ENCODE data around the gene USP17L5. TPM values are rescaled to one million over a fixed set of nuclear protein-coding genes. Genes with fewer than 3 reads are reported as not detected.
"Not testable (repeated sequence)": the region's sequence is repeated elsewhere in the genome, so short reads cannot be mapped to it uniquely, and the experiment has no call there.

Gene USP17L5
- not detected in 2 replicates for total RNA-seq

GRCh38 chr4:9339103-9339502, at the start of gene USP17L5:
Gene USP17L5 (plus strand): TSS chr4:9339403. CDS start chr4:9339403, 0 bp downstream.
- H3K79me2 ChIP-seq (ENCODE audit: insufficient read depth, low read length); H2AFZ ChIP-seq (ENCODE audit: low read length); H3K9me3 ChIP-seq (ENCODE audit: low read depth, low read length); H4K20me1 ChIP-seq (ENCODE audit: insufficient read depth, low read length); H3K27me3 ChIP-seq (ENCODE audit: insufficient read depth, low read length); H3K4me3 ChIP-seq (ENCODE audit: insufficient read depth, low read length); DNase-seq (ENCODE audit: insufficient read length, low spot score, missing footprints); H3K4me1 ChIP-seq (ENCODE audit: insufficient read depth, low read length); H3K36me3 ChIP-seq (ENCODE audit: insufficient read depth, low read length); H3K27ac ChIP-seq (ENCODE audit: low read depth, low read length); H3K4me2 ChIP-seq (ENCODE audit: insufficient read depth, low read length): not testable (repeated sequence)

- H4K20me1 ChIP-seq (ENCODE audit: insufficient read depth, low read length); H2AFZ ChIP-seq (ENCODE audit: low read length); H3K4me3 ChIP-seq (ENCODE audit: insufficient read depth, low read length); H3K36me3 ChIP-seq (ENCODE audit: insufficient read depth, low read length); DNase-seq (ENCODE audit: insufficient read length, low spot score, missing footprints); H3K27me3 ChIP-seq (ENCODE audit: insufficient read depth, low read length); H3K4me2 ChIP-seq (ENCODE audit: insufficient read depth, low read length); H3K4me1 ChIP-seq (ENCODE audit: insufficient read depth, low read length); H3K9me3 ChIP-seq (ENCODE audit: low read depth, low read length); H3K27ac ChIP-seq (ENCODE audit: low read depth, low read length); H3K79me2 ChIP-seq (ENCODE audit: insufficient read depth, low read length): not testable (repeated sequence)
These were observed 15.0 kb upstream of the USP17L5 start for GRCh38 chr4:9324191-9324590.

GRCh38 chr4:9324865-9325264, 14.3 kb upstream of the USP17L5 start, which contains the start of gene USP17L24:
Gene USP17L24 (plus strand): TSS chr4:9325165. CDS start chr4:9325165, 0 bp downstream.
- H3K36me3 ChIP-seq (ENCODE audit: insufficient read depth, low read length); H4K20me1 ChIP-seq (ENCODE audit: insufficient read depth, low read length); H3K27me3 ChIP-seq (ENCODE audit: insufficient read depth, low read length); H3K4me1 ChIP-seq (ENCODE audit: insufficient read depth, low read length); H3K9me3 ChIP-seq (ENCODE audit: low read depth, low read length); H3K27ac ChIP-seq (ENCODE audit: low read depth, low read length); H3K4me2 ChIP-seq (ENCODE audit: insufficient read depth, low read length); DNase-seq (ENCODE audit: insufficient read length, low spot score, missing footprints); H2AFZ ChIP-seq (ENCODE audit: low read length); H3K4me3 ChIP-seq (ENCODE audit: insufficient read depth, low read length); H3K79me2 ChIP-seq (ENCODE audit: insufficient read depth, low read length): not testable (repeated sequence)

GRCh38 chr4:9329611-9330010, 9.6 kb upstream of the USP17L5 start, which contains the start of gene USP17L25:
Gene USP17L25 (plus strand): TSS chr4:9329911. CDS start chr4:9329911, 0 bp downstream.
- H3K36me3 ChIP-seq (ENCODE audit: insufficient read depth, low read length); H3K9me3 ChIP-seq (ENCODE audit: low read depth, low read length); H2AFZ ChIP-seq (ENCODE audit: low read length); H3K4me1 ChIP-seq (ENCODE audit: insufficient read depth, low read length); H3K27me3 ChIP-seq (ENCODE audit: insufficient read depth, low read length); H3K79me2 ChIP-seq (ENCODE audit: insufficient read depth, low read length); H3K4me3 ChIP-seq (ENCODE audit: insufficient read depth, low read length); DNase-seq (ENCODE audit: insufficient read length, low spot score, missing footprints); H3K27ac ChIP-seq (ENCODE audit: low read depth, low read length); H3K4me2 ChIP-seq (ENCODE audit: insufficient read depth, low read length); H4K20me1 ChIP-seq (ENCODE audit: insufficient read depth, low read length): not testable (repeated sequence)

DNA sequence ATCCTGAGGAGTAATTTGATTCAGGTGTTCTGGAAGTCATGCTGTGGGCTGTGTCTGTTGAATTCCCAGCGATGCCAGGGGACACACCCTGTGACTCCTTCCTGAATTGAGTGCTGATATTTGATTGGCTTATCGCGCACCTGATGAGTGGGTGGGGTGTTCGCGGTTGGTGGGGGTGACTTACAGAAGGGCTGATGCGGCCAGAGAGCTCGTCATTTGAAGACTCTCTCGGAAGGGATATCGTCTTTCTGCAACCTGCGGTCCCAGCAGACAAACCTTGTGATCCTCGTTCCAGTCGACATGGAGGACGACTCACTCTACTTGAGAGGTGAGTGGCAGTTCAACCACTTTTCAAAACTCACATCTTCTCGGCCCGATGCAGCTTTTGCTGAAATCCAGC, 4.8 kb upstream of the USP17L5 start, which contains the start of gene USP17L26:
Gene USP17L26 (plus strand): TSS at position 301 of the 400 bp plus-strand sequence. CDS start 0 bp downstream, at position 301.
- H3K4me3 ChIP-seq (ENCODE audit: insufficient read depth, low read length); H3K27me3 ChIP-seq (ENCODE audit: insufficient read depth, low read length); H2AFZ ChIP-seq (ENCODE audit: low read length); H3K27ac ChIP-seq (ENCODE audit: low read depth, low read length); H3K4me2 ChIP-seq (ENCODE audit: insufficient read depth, low read length); H3K9me3 ChIP-seq (ENCODE audit: low read depth, low read length); H3K79me2 ChIP-seq (ENCODE audit: insufficient read depth, low read length); H3K36me3 ChIP-seq (ENCODE audit: insufficient read depth, low read length); H4K20me1 ChIP-seq (ENCODE audit: insufficient read depth, low read length); DNase-seq (ENCODE audit: insufficient read length, low spot score, missing footprints); H3K4me1 ChIP-seq (ENCODE audit: insufficient read depth, low read length): not testable (repeated sequence)

DNA sequence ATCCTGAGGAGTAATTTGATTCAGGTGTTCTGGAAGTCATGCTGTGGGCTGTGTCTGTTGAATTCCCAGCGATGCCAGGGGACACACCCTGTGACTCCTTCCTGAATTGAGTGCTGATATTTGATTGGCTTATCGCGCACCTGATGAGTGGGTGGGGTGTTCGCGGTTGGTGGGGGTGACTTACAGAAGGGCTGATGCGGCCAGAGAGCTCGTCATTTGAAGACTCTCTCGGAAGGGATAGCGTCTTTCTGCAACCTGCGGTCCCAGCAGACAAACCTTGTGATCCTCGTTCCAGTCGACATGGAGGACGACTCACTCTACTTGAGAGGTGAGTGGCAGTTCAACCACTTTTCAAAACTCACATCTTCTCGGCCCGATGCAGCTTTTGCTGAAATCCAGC, 4.6 kb downstream of the USP17L5 start, which contains the start of gene USP17L27:
Gene USP17L27 (plus strand): TSS at position 301 of the 400 bp plus-strand sequence. CDS start 0 bp downstream, at position 301.
- not testable (repeated sequence) for H4K20me1 ChIP-seq (ENCODE audit: insufficient read depth, low read length); H3K4me1 ChIP-seq (ENCODE audit: insufficient read depth, low read length); H3K27me3 ChIP-seq (ENCODE audit: insufficient read depth, low read length); H3K27ac ChIP-seq (ENCODE audit: low read depth, low read length); H3K79me2 ChIP-seq (ENCODE audit: insufficient read depth, low read length); H3K36me3 ChIP-seq (ENCODE audit: insufficient read depth, low read length); H2AFZ ChIP-seq (ENCODE audit: low read length); H3K4me3 ChIP-seq (ENCODE audit: insufficient read depth, low read length); H3K9me3 ChIP-seq (ENCODE audit: low read depth, low read length); H3K4me2 ChIP-seq (ENCODE audit: insufficient read depth, low read length); DNase-seq (ENCODE audit: insufficient read length, low spot score, missing footprints)

DNA sequence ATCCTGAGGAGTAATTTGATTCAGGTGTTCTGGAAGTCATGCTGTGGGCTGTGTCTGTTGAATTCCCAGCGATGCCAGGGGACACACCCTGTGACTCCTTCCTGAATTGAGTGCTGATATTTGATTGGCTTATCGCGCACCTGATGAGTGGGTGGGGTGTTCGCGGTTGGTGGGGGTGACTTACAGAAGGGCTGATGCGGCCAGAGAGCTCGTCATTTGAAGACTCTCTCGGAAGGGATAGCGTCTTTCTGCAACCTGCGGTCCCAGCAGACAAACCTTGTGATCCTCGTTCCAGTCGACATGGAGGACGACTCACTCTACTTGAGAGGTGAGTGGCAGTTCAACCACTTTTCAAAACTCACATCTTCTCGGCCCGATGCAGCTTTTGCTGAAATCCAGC, 9.4 kb downstream of the USP17L5 start, which contains the start of gene USP17L28:
Gene USP17L28 (plus strand): TSS at position 301 of the 400 bp plus-strand sequence. CDS start 0 bp downstream, at position 301.
- H3K79me2 ChIP-seq (ENCODE audit: insufficient read depth, low read length); H3K27ac ChIP-seq (ENCODE audit: low read depth, low read length); H3K9me3 ChIP-seq (ENCODE audit: low read depth, low read length); H4K20me1 ChIP-seq (ENCODE audit: insufficient read depth, low read length); H3K4me3 ChIP-seq (ENCODE audit: insufficient read depth, low read length); H2AFZ ChIP-seq (ENCODE audit: low read length); H3K4me2 ChIP-seq (ENCODE audit: insufficient read depth, low read length); H3K36me3 ChIP-seq (ENCODE audit: insufficient read depth, low read length); DNase-seq (ENCODE audit: insufficient read length, low spot score, missing footprints); H3K4me1 ChIP-seq (ENCODE audit: insufficient read depth, low read length); H3K27me3 ChIP-seq (ENCODE audit: insufficient read depth, low read length): not testable (repeated sequence)

GRCh38 chr4:9350866-9351265, 11.7 kb downstream of the USP17L5 start:
- H2AFZ ChIP-seq (ENCODE audit: low read length); H4K20me1 ChIP-seq (ENCODE audit: insufficient read depth, low read length); DNase-seq (ENCODE audit: insufficient read length, low spot score, missing footprints); H3K79me2 ChIP-seq (ENCODE audit: insufficient read depth, low read length); H3K4me3 ChIP-seq (ENCODE audit: insufficient read depth, low read length); H3K4me1 ChIP-seq (ENCODE audit: insufficient read depth, low read length); H3K27me3 ChIP-seq (ENCODE audit: insufficient read depth, low read length); H3K4me2 ChIP-seq (ENCODE audit: insufficient read depth, low read length); H3K9me3 ChIP-seq (ENCODE audit: low read depth, low read length); H3K27ac ChIP-seq (ENCODE audit: low read depth, low read length); H3K36me3 ChIP-seq (ENCODE audit: insufficient read depth, low read length): not testable (repeated sequence)

DNA sequence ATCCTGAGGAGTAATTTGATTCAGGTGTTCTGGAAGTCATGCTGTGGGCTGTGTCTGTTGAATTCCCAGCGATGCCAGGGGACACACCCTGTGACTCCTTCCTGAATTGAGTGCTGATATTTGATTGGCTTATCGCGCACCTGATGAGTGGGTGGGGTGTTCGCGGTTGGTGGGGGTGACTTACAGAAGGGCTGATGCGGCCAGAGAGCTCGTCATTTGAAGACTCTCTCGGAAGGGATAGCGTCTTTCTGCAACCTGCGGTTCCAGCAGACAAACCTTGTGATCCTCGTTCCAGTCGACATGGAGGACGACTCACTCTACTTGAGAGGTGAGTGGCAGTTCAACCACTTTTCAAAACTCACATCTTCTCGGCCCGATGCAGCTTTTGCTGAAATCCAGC, 14.1 kb downstream of the USP17L5 start, which contains the start of gene USP17L29:
Gene USP17L29 (plus strand): TSS at position 301 of the 400 bp plus-strand sequence. CDS start 0 bp downstream, at position 301.
- not testable (repeated sequence) for H3K79me2 ChIP-seq (ENCODE audit: insufficient read depth, low read length); H3K36me3 ChIP-seq (ENCODE audit: insufficient read depth, low read length); H3K4me1 ChIP-seq (ENCODE audit: insufficient read depth, low read length); DNase-seq (ENCODE audit: insufficient read length, low spot score, missing footprints); H3K27me3 ChIP-seq (ENCODE audit: insufficient read depth, low read length); H3K4me2 ChIP-seq (ENCODE audit: insufficient read depth, low read length); H2AFZ ChIP-seq (ENCODE audit: low read length); H3K4me3 ChIP-seq (ENCODE audit: insufficient read depth, low read length); H4K20me1 ChIP-seq (ENCODE audit: insufficient read depth, low read length); H3K27ac ChIP-seq (ENCODE audit: low read depth, low read length); H3K9me3 ChIP-seq (ENCODE audit: low read depth, low read length)

Data from osteoblast (primary cell).